Brain pericyte (primary cell): ENCODE results near the gene ABCD1.
"Not testable (repeated sequence)": the region's sequence is repeated elsewhere in the genome, so short reads cannot be mapped to it uniquely, and the experiment has no call there.

Experiments
- DNase-seq: peaks from one replicate; pipeline ENCODE4 v3.0.0-alpha.2; 2012; ENCODE audit warnings: low read depth, low spot score

Gene ABCD1

DNA sequence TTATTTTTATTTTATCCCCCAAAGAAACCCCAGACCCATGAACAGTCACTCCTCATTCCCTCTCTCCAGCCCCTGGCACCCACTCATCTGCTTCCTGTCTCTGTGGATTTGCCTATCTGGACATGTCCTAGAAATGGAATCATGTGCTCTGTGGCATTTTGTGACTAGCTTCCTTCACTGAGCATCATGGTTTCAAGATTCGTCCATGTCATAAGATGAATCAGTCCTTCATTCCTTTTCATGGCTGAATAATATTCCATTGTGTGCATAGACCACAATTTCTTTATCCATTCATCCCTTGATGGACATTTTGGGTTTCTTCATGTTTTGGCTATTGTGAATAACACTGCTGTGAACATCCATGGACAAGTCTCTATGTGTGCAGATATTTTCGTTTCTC is 10.2 kb downstream of the ABCD1 start:
- DNase-seq = no peak

DNA sequence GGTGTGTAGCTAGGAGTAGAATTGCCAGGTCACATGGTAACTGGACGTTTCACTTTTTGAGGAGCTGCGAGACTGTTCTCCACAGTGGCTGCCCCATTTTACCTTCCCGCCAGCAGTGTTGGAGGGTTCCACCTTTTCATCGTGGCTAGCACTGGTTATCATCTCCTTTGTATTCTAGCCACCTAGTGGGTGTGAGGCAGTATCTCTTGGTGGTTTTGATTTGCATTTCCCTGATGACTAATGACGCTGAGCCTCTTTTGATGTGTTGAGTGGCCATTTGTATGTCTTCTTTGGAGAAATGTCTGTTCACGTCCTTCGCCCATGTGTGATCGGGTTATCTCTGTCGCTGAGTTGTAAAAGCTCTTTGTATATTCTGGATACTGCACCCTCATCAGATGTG is 10.6 kb downstream of the ABCD1 start:
- no peak for DNase-seq

DNA sequence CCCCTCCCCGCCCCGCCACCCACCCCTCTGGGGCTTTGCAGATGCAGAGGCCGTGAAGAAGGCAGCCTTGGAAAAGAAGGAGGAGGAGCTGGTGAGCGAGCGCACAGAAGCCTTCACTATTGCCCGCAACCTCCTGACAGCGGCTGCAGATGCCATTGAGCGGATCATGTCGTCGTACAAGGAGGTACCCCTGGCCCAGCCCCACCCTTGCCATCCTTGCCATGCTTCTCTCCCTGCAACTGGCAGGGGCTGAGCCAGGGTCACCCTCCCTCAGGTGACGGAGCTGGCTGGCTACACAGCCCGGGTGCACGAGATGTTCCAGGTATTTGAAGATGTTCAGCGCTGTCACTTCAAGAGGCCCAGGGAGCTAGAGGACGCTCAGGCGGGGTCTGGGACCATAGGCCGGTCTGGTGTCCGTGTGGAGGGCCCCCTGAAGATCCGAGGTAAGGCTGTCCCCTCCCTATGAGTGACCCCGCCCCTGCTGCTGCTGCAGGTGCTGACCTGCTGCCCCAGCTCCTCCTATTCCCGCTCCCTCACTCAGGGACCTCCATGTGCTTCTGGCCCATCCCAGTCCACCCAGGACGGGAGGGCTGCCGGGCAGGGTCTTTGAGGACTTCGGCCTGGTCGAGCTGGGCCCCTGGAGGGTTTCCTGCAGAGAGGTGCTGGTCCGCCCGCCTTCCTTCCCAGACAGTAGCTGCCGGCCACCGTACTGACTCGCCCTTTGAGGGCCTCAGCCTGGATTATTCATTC is 11.6 kb downstream of the ABCD1 start:
- no peak for DNase-seq

DNA sequence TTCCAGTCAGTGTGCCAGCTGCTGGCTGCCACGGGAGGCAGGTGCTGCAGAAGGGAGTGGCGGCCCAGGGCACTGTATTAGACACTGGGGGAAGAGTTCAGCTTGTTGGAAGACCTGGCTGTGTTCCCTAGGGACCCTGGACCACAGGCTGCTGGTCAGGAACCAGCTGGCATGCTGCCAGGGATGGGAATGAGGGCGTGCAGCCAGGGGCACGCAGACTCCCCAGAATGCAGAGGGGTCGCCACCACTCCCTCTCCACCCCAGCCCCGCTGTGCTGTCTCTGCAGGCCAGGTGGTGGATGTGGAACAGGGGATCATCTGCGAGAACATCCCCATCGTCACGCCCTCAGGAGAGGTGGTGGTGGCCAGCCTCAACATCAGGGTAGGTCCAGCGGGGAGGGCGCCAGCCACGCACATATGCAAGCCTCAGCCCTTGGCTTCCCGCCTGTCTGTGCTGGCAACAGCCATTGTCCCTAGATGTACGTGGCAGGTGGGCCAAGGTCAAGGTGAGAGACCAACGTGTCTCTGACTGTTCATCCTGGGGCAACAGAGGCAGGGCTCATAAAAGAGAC is 12.3 kb downstream of the ABCD1 start:
- DNase-seq = no peak

DNA sequence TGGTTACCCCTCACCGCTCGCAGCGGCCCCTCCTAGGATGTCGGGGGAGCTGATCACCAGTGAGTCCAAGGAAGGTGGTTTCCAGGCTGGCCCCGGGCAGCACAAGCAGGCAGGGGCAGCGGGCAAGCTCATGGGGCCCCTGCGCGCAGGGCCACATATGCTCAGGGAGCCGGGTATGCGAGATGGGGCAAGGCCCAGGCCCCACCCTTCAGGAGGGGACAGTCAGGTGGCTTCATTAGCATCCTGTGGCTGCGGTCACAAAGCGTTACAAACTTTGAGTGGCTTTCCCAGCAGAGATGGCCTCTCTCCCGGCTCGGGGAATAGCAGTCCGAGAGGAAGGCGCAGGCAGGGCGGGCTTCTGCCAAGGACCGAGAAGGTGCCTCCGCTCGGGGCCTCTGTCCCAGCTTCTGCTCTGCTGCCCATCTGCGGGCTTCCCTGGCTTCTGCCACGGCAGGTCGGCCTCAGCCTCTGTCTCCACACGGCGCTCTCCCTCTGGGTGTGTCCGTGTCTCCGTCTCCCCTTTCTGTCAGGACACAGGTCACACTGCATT is 13.5 kb downstream of the ABCD1 start:
- no peak for DNase-seq

DNA sequence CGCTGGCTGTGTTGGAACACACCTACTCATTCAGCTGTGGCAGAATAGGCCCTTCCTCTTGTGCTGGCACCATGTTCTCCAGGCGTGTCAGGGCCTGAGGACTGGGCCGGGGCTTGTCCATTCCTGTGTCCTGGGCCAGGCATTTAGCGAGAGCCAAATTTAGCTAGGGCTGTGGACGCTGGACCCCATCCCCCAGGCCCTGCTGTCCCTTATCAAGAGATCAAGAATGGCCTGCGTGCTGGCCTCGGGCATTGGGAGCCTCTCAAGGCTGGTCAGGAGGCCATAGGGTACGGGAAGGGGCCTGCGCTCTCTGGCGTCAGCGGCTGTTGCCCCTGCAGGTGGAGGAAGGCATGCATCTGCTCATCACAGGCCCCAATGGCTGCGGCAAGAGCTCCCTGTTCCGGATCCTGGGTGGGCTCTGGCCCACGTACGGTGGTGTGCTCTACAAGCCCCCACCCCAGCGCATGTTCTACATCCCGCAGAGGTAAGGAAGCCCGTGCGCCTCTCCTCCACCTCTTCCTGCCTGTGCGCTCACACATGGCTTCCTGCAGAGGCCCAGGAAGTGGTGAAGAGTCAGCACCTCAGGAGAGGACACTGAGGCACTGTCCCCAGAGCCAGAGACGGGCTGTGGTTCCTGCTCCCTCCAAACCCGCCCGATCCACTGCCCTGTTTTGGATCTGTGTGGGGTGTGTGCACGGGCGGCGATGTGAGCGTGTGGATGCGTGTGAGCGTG is 15.3 kb downstream of the ABCD1 start:
- no peak for DNase-seq

DNA sequence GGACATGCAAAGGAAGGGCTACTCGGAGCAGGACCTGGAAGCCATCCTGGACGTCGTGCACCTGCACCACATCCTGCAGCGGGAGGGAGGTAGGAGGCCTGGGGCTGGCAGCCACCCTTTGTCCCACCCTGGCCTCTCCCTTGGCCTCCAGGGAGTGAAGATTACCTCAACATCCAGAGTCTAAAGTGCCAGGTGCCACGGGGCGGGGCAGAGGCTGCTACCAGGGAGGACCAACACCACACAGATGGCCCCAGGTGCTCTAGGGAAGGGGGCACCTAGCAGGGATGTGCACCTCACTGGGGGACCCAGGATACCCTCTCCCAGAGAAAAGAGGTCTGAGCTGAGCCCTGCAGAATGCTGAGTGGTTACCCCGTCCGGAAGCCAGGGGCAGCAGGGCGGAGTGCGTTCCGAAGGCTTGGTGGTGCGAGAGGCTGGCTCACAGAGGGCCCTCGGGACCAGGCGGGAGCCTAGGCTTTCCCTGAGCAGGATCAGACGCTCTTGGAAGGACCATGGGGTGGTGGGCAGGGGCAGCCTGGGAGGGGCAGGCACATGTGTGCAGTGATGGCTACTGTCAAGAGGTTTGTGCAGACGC is 16.1 kb downstream of the ABCD1 start:
- DNase-seq = no peak

DNA sequence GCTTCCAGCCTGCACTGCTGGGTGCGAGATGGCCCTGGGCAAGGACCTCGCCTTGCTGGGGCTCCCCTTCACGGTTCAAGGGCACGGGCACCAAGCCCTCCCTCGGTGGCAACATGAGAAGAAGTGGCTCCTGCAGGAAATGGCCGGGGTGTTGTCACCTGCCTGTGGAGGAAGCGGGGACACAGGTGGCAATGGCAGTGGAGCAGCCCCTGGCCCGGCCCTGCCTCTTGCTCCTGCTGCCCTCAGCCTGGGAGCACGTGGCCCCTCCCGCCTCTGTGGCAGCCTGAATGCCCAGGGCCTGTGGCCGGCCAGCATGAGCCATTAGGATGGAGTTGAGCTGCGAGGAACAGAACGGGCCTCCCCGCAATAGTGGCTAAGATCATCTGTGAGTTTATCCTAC is 16.8 kb downstream of the ABCD1 start:
- no peak for DNase-seq

DNA sequence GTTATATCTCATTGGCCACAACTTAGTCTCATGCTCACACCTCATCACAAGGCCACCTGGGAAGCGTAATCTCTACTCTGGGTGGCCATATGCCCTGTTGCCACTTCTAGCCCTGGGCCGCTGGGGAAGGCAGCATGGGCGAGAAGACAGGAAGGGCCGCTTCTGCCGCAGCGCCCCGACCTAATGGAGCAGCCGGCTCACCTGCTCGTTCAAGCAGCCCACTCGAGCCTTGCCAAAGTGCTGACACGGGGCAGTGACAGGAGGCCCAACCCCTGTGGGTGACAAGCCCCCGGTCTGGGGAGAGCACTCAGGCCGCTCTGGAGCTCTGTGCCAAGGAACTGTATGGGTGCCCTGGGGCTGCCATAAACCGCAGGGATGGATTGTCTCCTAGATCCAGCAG is 17.5 kb downstream of the ABCD1 start:
- DNase-seq = not testable (repeated sequence)

DNA sequence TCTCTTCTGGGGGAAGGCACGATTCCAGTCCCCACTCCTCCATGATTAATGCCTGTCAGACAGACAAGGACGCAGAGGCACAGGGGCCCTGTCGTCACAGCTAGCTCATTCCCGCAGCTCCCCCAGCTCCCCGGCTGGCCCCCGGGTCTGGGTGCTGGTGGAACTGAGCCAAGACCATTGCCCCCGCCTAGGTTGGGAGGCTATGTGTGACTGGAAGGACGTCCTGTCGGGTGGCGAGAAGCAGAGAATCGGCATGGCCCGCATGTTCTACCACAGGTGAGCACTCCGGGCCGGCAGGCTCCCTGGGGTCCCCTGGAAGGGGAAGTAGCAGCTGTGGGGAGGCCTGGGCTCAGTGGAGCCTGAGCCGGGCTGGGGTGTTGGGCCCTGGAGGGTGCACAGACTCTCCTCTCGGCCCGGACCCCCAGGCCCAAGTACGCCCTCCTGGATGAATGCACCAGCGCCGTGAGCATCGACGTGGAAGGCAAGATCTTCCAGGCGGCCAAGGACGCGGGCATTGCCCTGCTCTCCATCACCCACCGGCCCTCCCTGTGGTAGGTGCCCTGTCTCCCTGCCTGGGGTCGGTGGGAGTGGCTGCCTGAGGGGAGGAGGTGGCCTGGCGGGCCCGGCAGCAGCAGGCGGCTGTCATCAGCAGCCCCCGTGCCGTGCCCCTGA is 18.3 kb downstream of the ABCD1 start:
- DNase-seq = not testable (repeated sequence)

DNA sequence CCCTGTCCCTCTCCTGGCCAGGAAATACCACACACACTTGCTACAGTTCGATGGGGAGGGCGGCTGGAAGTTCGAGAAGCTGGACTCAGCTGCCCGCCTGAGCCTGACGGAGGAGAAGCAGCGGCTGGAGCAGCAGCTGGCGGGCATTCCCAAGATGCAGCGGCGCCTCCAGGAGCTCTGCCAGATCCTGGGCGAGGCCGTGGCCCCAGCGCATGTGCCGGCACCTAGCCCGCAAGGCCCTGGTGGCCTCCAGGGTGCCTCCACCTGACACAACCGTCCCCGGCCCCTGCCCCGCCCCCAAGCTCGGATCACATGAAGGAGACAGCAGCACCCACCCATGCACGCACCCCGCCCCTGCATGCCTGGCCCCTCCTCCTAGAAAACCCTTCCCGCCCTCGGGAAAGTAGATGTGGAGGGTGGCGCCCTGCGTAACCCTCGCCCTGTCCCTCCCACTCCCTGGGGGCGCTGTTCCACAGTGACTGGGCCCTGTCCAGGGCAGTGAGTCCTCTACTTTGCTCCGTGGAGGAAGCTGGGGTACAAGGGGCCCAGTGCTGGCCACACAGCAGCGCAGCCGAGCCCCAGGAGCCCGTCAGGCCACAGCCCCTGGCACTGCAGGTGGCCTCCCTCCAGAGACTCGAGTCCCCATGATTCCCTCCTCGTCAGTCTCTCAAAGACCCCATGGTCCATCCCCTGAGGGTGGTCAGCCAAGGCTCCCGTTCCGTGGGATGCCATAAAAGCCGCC is 19.0 kb downstream of the ABCD1 start:
- not testable (repeated sequence) for DNase-seq

DNA sequence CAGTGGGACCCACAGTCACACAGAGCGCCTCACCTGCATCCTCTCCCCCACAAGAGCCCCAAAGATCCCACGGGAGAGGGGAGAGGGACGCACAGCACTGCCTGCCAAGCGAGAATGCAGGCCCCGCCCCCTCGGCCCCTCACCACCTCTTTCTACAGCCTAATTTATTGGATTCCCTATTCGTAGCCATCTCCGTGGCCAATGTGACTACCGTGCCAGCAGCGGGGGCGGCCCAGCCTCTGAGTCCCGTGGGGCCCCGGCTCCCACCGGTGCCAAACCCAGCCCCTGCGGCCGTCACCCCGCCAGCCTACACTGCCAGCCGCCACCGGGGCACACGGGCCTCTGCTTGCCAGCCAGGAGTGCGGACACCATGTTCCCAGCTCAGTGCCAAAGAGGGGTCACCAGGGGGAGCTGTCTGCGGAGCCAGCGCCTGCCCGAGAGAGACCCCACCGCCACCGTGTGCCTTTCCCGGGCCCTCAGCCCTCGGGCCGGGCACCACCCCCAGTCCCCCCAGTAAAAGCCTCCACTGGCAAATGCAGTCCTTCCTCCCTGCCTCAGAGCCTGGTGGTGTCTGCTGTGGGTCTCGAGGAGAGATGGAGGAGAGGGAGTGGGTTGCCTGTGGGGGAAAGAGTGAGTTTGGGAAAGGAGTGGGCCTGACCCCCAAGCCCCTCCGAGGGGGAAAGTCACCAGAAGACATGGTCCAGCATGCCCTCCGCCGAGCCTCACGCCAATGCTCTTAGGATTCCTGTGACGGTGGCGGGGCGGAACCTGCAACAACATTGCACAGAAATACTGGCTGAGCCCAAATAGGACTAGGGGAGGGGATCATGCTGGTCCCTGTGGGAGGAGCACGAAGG is 19.8 kb downstream of the ABCD1 start:
- no peak for DNase-seq

DNA sequence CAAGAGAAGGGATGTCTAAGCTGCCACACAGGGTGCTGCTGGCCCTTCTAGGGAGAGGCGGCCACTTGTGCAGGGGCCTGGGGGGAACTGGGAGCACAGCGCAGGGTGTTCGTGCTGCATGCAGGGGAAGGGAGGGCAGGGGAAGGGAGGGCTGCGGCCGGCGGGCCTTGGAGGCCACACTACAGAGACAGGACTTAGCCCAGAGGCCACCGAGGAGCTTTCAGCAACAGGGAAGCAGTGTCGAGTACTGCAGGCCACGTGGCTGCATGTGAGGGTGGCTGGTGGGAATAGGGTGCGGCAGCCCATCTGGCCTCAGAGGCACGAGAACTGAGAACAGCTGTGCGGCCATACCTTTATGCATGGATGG is 20.4 kb downstream of the ABCD1 start:
- not testable (repeated sequence) for DNase-seq

DNA sequence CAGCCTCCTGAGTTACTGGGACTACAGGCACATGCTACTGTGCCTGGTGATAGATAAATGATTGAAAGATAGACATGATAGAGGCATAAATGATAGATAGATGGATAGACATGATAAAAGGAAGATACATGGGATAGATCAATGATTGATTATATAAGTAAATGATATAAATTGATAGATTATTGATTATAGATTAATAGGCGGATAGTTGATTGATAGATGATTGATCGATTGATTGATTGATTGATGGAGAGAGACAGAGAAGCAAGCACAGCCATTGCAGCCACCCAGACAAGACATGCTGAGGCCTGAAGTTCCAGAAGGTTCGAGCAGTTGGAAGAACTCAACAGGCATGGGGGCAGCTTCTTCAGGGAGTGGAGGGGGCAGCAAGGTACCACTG is 21.7 kb downstream of the ABCD1 start:
- DNase-seq = no peak

DNA sequence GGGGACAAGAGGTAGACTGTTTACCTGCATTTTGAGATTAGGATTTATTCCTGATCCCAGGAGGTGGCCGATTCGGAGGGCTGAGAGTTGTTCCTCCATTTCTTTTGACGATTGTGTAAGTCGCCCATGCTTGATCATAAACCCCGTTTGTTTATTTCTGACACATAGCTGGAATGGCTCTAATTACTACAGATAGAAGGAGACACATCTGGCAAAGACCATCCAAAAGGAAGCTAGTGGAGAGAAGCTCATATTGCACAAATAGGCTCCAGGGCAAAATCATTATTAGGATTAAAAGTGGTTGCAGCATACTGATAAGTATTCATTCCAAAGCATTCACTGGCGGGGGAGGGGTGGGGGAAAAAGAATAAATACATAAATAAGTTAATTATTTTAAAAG is 22.3 kb downstream of the ABCD1 start:
- DNase-seq = not testable (repeated sequence)

DNA sequence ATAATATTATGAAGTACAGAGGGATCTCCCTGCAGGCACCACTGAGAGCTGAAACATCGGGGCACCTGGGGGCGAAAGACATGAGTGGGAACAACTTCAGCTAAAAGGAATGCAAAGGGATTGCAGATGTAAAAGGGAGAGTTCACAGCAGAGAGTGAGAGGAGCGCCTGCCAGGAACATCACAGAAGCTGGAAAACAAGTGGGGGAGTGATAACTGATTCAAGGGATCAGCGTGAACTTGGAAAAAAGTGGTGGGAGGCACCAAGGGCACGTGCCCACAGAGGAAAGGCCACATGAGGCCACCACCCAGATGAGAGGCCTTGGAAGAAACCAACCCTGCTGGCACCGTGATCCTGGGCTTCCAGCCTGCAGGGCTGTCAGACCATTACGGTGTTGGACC is 24.4 kb downstream of the ABCD1 start:
- not testable (repeated sequence) for DNase-seq

DNA sequence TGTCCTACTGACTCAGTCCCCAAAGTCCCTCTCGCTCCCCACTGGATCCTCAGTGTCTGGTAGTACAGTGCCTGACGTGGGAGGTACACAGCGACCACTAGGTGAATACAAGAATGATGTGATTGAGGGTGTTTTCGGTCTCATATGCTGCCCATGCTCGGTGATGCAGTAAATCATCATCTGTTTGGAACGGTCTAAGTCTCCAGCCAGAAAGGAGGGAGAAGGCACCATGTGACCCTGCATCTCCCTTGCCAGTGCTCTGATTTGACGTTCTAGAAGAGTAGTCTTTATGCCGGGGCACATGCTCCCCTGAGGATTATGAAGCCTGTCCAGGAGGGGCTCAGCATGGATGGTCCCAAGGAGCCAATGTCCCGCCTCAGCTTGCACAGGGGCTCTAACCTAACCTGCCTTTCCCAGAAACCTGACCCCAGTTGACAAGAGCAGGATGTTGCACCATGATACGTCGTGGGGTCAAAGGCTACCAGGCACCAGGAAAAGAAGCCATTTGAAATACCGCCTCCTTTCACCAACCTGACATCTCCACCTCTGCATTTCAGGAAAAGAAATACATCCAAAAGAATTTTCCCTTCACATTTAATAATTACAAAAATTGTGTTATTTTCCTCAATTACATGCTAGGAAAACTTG is 25.6 kb downstream of the ABCD1 start:
- no peak for DNase-seq

DNA sequence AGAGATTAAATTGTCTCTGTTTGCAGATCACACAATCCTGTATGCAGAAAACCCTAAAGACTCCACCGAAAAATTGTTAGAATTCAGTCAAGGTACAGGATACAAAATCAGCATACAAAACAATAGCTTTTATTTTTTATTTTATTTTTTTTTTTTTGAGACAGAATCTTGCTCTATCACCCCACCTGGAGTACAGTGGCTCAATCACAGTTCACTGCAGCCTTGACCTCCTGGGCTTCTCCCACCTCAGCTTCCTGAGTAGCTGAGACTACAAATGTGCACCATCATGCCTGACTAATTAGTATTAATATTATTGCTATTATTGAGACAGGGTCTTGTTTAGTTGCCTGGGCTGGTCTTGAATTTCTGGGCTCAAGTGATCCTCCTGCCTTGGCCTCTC is 30.5 kb downstream of the ABCD1 start:
- DNase-seq = no peak

DNA sequence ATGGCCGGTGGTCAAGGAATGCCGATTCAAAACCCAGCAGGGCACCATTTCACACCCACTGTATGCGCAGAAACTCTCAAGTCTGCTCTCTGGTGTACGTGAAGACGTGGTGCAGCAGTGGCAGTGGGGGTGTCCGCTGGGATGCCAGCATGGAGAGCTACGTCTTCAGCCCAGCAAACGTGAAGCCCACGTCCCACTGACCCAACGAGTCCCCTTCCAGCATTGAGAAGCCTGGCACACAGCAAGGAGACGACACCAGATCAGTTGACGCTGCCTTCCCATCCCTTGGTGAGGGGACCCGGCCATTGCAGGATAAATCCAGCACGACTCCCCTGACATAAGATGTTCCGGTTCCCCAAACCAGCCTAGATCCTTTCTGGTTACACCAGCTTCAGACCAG is 37.2 kb downstream of the ABCD1 start:
- DNase-seq = no peak
